Muscle layer of duodenum (tissue), 2 donors: ENCODE measurements around the gene REX1BD.

Experiments
- H3K27ac ChIP-seq: one replicate; pipeline ENCODE4 v1.7.0; 2013; ENCODE audit warnings: mild to moderate bottlenecking, low read length
- H3K27me3 ChIP-seq: one replicate; pipeline ENCODE4 v1.7.0; 2013; ENCODE audit warnings: low read depth, mild to moderate bottlenecking, control low read depth, low read length
- H3K36me3 ChIP-seq, 2 donors: one replicate each; pipeline ENCODE4 v1.7.0; 2013; ENCODE audit warnings: low read length in 2 of 2, control low read depth in 1 of 2, mild to moderate bottlenecking in 1 of 2; ENCODE audit not compliant: insufficient read depth in 2 of 2, control insufficient read depth in 1 of 2
- H3K4me1 ChIP-seq, 2 donors: one replicate each; pipeline ENCODE4 v1.7.0; 2013; ENCODE audit warnings: low read length in 2 of 2, mild to moderate bottlenecking in 2 of 2, control low read depth in 1 of 2, moderate library complexity in 1 of 2; ENCODE audit not compliant: insufficient read depth in 2 of 2, control insufficient read depth in 1 of 2
- H3K4me3 ChIP-seq, 2 donors: one replicate each; pipeline ENCODE4 v1.7.0; 2013; ENCODE audit warnings: low read length in 2 of 2, low read depth in 1 of 2, mild to moderate bottlenecking in 1 of 2
- H3K9me3 ChIP-seq, 2 donors: one replicate each; pipeline ENCODE4 v1.7.0; 2013; ENCODE audit warnings: low read length in 2 of 2, control low read depth in 1 of 2, mild to moderate bottlenecking in 1 of 2; ENCODE audit not compliant: control insufficient read depth in 1 of 2
- donor health status: healthy.

The REX1BD gene

DNA sequence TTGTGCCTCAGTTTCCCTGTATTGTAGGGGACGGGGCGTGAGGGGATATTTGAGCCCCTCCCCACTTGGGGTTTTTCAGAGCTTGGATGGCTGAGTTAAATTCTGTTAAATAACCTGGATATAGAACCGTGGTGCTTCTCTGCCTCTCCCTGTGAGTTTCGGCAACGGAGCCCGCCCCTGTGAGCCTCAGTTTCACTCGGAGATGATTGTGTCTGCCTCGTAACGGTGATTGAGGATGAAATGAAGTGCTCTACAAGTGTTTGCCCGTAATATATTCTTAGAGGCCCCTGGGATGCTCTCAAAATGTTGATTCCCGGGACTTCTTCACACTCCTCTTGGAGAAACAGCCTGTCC lies 30.4 kb upstream of the REX1BD start:
- Histone ChIP-seq H3K9me3 (no peaks in the 10 kb centered on the region), H3K36me3 (peaks cover 5 to 18% of the 10 kb centered on the region in 2 donors), H3K27ac (peak overlapping the region; percentile 96), H3K4me3 (peak overlapping the region; percentile 90 to 93), H3K27me3 (no peaks in the 10 kb centered on the region), H3K4me1 (peaks cover 0 to 18% of the 10 kb centered on the region in 2 donors)

DNA sequence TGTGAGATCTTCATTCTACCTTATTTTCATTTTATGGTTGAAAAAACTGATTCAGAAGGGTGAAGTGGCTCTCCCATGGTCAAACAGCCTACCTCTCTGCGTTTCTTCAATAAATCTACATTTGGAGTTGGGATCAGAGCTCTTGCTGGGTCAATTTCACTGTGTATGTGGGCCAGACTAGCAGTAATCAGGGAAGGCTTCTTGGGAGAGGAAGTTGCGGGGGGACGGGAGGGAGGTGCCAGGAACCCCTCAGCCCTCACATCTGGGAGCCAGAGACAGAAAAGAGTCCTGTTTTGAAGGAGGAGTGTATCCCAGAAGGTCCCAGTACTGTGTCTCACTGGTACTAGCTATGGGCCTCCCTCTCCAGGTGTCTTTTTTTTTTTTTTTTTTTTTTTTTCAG lies 30.0 kb upstream of the REX1BD start:
- H3K4me3 ChIP-seq: peak overlapping the region; percentile 90 to 93
- peaks cover 0 to 18% of the 10 kb centered on the region in 2 donors for H3K4me1 ChIP-seq
- peak overlapping the region; percentile 96 for H3K27ac ChIP-seq
- no peaks in the 10 kb centered on the region for H3K9me3 ChIP-seq
- no peaks in the 10 kb centered on the region for H3K27me3 ChIP-seq
- H3K36me3 ChIP-seq: peaks cover 5 to 22% of the 10 kb centered on the region in 2 donors

DNA sequence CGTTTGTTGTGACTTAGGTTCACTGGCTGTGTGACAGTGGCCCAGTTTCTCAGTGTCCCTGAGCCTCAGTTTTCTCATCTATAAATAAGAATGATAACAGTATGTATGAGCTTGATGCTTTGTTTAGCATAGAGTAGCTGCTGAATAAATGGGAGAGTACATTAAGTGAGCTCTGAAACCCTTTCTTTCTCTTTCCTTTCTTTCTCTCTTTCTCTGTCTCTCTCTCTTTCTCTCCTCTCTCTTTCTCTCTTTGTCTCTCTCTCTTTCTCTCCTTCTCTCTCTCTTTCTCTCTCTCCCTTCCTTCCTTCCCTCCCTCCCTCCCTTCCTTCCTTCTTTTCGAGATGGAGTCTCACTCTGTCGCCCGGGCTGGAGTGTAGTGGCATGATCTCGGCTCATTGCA lies 28.9 kb upstream of the REX1BD start:
- H3K4me1 ChIP-seq: peaks cover 0 to 18% of the 10 kb centered on the region in 2 donors
- no peak overlapping the region for H3K4me3 ChIP-seq
- H3K36me3 ChIP-seq: peaks cover 8 to 33% of the 10 kb centered on the region in 2 donors
- H3K9me3 ChIP-seq: no peaks in the 10 kb centered on the region
- H3K27me3 ChIP-seq: no peaks in the 10 kb centered on the region
- no peak overlapping the region for H3K27ac ChIP-seq

DNA sequence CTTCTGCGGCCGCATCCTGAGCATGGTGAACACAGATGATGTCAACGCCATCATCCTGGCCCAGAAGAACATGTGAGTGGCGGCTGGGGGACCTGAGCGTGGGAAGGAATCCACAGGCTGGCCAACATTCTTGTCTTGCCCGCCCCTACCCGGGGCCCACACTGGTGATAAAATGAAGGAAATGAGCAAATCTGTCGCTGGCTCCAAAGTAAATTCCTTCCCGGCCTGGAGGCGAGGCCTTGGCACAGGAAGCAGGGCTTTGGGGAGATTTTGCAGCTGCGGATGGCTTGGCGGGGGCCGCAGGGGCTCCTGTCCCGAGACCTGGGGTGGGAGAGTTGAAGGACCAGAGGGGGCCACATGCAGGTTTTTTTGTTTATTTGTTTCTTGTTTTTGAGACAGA lies 26.5 kb upstream of the REX1BD start:
- no peaks in the 10 kb centered on the region for H3K27me3 ChIP-seq
- peaks cover 0 to 18% of the 10 kb centered on the region in 2 donors for H3K4me1 ChIP-seq
- H3K36me3 ChIP-seq: peaks cover 15 to 54% of the 10 kb centered on the region in 2 donors
- no peak overlapping the region for H3K4me3 ChIP-seq
- H3K9me3 ChIP-seq: no peaks in the 10 kb centered on the region
- H3K27ac ChIP-seq: no peak overlapping the region

DNA sequence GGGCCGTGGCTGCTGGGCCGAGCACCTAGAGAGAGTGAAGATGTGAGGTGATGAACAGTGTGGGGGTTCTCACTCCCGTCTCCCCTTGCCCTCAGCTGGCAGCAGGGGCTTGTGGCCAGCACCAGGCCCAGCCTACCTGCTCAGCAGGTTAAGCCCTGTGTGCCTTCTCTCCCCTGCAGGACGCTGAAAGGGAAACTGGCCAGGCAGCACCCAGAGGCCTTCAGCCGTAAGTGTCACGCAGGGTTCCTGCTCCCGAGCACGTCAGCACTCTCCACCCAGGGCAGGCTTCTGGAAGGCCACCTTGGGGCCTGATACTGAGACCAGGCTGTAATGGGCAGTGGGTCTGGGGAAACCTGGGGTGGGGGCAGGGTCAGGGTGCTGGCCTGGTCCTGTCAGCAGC lies 21.6 kb upstream of the REX1BD start:
- H3K4me3 ChIP-seq: no peak overlapping the region
- H3K4me1 ChIP-seq: peaks cover 0 to 5% of the 10 kb centered on the region in 2 donors
- H3K9me3 ChIP-seq: no peaks in the 10 kb centered on the region
- no peaks in the 10 kb centered on the region for H3K27me3 ChIP-seq
- peaks cover 26 to 74% of the 10 kb centered on the region in 2 donors for H3K36me3 ChIP-seq
- H3K27ac ChIP-seq: no peak overlapping the region

DNA sequence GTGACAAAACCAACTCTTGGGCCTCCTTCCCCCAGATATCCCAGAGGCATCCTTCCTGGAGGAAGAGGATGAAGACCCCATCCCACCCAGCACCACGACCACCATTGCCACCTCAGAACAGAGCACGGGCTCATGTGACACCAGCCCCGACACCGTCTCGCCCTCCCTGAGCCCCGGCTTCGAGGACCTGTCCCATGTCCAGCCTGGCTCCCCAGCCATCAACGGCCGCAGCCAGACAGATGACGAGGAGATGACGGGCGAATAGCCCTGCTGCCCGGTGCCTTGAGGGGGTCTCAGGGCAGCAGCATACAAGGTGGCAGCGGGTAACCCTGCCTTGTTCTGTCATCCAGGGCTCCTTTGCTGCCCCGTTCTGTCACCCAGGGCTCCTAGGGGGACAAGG lies 20.2 kb upstream of the REX1BD start:
- peaks cover 27 to 61% of the 10 kb centered on the region in 2 donors for H3K36me3 ChIP-seq
- no peak overlapping the region for H3K4me3 ChIP-seq
- H3K4me1 ChIP-seq: peaks cover 9 to 11% of the 10 kb centered on the region in 2 donors
- no peaks in the 10 kb centered on the region for H3K9me3 ChIP-seq
- no peaks in the 10 kb centered on the region for H3K27me3 ChIP-seq
- no peak overlapping the region for H3K27ac ChIP-seq

DNA sequence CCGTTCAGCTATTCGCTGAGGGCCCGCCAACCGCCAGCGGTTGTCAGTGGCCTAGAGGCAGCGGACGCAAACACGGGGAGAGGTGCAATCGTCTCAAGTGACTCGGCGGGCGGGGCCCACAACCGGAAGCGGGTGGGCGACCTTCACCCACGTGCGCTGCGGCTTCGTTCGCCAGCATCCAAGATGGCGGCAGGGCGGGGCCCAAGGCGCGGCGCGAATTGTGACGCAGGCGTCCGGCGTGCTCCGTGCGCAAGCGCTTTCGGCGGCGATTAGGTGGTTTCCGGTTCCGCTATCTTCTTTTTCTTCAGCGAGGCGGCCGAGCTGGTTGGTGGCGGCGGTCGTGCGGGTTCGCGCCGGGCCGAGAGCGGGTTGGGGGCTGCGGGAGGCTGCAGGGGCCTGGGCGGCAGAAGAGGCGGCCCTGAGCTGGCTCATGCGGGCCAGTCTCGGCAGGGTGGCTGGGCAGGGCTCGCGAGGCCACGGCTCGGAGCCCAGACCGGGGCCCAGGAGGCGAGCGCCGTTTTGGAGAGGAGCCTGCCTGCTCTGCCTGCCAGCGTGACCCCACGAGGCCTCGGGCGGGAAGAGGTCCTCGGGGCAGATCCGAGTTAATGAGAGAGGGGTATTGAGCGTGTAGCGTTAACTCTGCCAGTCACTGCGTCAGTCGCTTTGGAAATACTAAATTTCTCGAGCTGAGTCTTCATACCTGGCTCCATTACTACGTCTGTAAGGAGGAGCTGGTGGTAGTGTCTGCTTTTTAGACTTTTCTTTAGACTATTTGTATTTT lies 16.8 kb upstream of the REX1BD start, which contains the start of gene UBA52:
Gene UBA52, plus strand, starts transcription at position 294 of the 781 bp plus-strand sequence. CDS start 1,444 bp downstream, outside the sequence.
- Histone ChIP-seq H3K27me3 (no peaks in the 10 kb centered on the region), H3K4me1 (peaks cover 10 to 15% of the 10 kb centered on the region in 2 donors), H3K36me3 (peaks cover 34 to 61% of the 10 kb centered on the region in 2 donors), H3K4me3 (peak within 1 kb of the TSS; percentile 92 to 94), H3K9me3 (no peaks in the 10 kb centered on the region), H3K27ac (peak within 1 kb of the TSS; percentile 91)

DNA sequence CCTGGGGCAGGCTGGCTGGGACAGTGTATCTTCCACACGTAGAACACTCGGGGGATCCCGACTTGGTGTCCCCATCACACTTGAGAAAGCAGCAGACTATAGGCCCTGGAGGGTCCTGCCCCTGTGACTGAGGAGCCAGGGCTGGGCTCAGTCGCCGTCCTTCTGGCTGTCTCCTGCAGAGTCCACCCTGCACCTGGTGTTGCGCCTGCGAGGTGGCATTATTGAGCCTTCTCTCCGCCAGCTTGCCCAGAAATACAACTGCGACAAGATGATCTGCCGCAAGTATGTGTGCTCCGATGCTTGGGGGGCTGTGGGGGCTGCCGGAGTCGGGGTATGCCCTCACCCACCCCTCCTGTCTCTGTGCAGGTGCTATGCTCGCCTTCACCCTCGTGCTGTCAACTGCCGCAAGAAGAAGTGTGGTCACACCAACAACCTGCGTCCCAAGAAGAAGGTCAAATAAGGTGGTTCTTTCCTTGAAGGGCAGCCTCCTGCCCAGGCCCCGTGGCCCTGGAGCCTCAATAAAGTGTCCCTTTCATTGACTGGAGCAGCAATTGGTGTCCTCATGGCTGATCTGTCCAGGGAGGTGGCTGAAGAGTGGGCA lies 13.8 kb upstream of the REX1BD start:
- Histone ChIP-seq H3K9me3 (no peaks in the 10 kb centered on the region), H3K4me3 (no peak overlapping the region), H3K36me3 (peaks cover 23 to 43% of the 10 kb centered on the region in 2 donors), H3K27me3 (no peaks in the 10 kb centered on the region), H3K4me1 (peaks cover 10 to 15% of the 10 kb centered on the region in 2 donors), H3K27ac (no peak overlapping the region)

DNA sequence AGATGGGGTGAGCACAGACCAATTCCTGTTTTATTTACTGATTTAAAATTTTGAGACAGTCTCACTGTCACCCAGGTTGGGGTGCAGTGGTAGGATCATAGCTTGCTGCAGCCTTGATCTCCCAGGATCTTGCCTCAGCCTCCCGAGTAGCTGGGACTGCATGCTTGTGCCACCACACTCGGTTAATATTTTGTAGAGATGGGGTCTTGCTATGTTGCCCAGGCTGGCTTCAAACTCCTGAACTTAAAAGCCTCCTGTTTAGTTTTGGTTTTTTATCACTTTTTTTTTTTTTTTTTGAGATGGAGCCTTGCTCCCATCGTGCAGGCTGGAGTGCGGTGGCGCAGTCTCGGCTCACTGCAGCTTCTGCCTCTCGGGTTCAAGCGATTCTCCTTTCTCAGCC lies 12.2 kb upstream of the REX1BD start:
- Histone ChIP-seq H3K4me1 (peaks cover 10 to 15% of the 10 kb centered on the region in 2 donors), H3K9me3 (no peaks in the 10 kb centered on the region), H3K27ac (no peak overlapping the region), H3K27me3 (no peaks in the 10 kb centered on the region), H3K36me3 (peaks cover 23 to 43% of the 10 kb centered on the region in 2 donors), H3K4me3 (no peak overlapping the region)

DNA sequence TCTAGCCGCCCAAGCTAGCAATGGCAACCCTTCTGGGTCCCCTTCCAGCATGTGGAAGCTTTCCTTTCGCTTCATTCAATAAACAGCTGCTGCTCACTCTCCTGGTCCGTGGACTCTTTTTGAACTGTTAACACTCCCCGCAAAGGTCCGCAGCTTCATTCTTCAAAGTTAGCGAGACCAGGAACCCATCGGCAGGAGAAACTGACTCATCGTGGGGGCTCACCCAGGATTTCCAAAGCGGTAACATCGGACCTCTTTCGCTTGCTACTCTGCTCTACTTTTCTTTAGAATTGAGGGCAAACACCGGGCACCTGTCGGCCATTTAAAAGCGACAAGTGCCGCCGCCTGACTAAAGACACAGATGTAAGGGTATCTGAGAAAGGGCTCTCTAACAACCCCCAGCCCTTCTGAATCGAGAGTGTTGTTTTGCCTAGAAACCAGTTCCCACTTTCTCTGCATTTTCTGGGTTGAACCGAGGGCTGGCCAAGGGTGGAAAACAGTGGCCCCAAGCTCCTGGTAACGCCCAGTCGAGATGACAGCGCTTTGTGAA lies 11.2 kb upstream of the REX1BD start:
- no peak overlapping the region for H3K27ac ChIP-seq
- H3K4me3 ChIP-seq: no peak overlapping the region
- peaks cover 10 to 12% of the 10 kb centered on the region in 2 donors for H3K4me1 ChIP-seq
- H3K9me3 ChIP-seq: no peaks in the 10 kb centered on the region
- peaks cover 23 to 43% of the 10 kb centered on the region in 2 donors for H3K36me3 ChIP-seq
- H3K27me3 ChIP-seq: no peaks in the 10 kb centered on the region

DNA sequence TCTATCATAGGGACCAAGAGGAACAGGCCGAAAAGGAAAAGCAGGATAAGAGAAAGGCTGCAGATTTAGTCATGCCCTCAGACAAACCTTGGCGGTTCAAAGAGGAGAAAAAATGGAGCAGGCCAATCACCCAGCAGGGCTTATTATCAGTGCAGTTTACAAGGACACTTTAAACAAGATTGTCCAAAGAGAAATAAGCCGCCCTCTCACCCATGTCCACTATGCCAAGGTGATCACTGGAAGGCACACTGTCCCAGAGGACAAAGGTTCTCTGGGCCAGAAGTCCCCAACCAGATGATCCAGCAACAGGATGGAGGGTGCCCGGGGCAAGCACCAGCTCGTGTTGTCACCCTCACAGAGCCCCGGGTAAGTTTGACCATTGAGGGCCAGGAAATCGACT lies 8.3 kb upstream of the REX1BD start:
- Histone ChIP-seq H3K27me3 (no peaks in the 10 kb centered on the region), H3K4me3 (no peak overlapping the region), H3K4me1 (no peaks in the 10 kb centered on the region), H3K36me3 (peaks cover 8 to 24% of the 10 kb centered on the region in 2 donors), H3K9me3 (no peaks in the 10 kb centered on the region), H3K27ac (no peak overlapping the region)
